Measurements from ENCODE around the gene MCTP1. TPM values are rescaled to one million over a fixed set of nuclear protein-coding genes. Genes with fewer than 3 reads are reported as not detected.

MCTP1 gene
- total RNA-seq, 1 experiment from 2014 or later = 0.44 TPM

DNA sequence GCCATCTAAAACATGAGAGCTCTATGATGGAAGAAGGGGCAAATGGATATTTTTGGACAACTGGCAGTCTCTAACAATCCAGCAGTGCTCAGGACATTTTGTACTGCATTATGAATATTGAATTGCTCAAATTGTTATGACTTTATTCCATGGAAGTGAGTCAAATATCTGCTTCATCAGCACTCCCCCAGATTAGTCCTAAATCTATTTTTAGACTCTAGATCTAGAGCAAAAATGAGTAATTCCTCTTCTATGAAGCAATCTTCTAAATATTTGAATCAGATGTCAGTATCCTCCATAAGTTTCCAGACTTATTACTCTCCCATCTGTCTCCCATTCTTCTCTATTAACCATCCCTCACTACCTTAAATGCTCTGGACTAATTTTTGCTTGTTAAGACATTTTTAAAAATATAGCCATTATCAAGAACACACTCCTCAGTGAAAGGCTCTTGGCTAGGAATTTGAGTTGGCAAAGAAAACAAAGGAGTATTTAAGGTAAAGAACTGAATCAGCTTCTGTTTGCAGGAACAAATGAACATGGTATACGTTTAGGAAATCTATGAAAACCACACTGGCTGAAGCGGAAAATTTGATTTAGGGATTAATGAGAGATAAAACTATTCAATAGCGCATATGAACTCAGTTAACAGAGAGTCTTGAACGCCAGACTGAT lies 300.9 kb downstream of the MCTP1 start:
- Histone ChIP-seq H4K20me1 (ENCODE audit: insufficient read depth) (no peaks in the 10 kb centered on the region), H3K4me3 (replicated peaks in 1 of 2; ENCODE audit: low read depth in 1 of 2, low read length in 2 of 2) (no peak overlapping the region), H3K9me2 (ENCODE audit: insufficient read depth) (no peaks in the 10 kb centered on the region), H3K36me3 (ENCODE audit: control insufficient read depth in 1 of 2, insufficient read depth in 2 of 2, low read length in 2 of 2) (no peaks in the 10 kb centered on the region), H3K9me3 (ENCODE audit: control insufficient read depth in 1 of 2, insufficient read depth in 1 of 2, low read depth in 1 of 2, low read length in 2 of 2) (no peaks in the 10 kb centered on the region), H3K9ac (ENCODE audit: low read length) (no peak overlapping the region), H3K27me3 (ENCODE audit: insufficient read depth, low read length) (no peaks in the 10 kb centered on the region), H3K27ac (ENCODE audit: low read depth, low read length) (no peak overlapping the region), H2AFZ (ENCODE audit: low read depth, low read length, poor library complexity, severe bottlenecking) (no peak overlapping the region), H3K4me1 (ENCODE audit: control insufficient read depth in 1 of 2, insufficient read depth in 2 of 2, low read length in 2 of 2) (no peaks in the 10 kb centered on the region), H3K4me2 (ENCODE audit: low read length) (no peak overlapping the region), H3K79me2 (ENCODE audit: insufficient read depth, low read length) (no peaks in the 10 kb centered on the region)
- TF ChIP-seq POLR2A (IDR thresholded peaks at IDR 0.05; ENCODE audit: borderline replicate concordance, extremely low read depth, insufficient read depth, insufficient read length) (no peak), FOSL1 (IDR thresholded peaks at IDR 0.05; ENCODE audit: low read depth) (no peak), SRF (IDR thresholded peaks at IDR 0.05; ENCODE audit: low read depth) (no peak), YY1 (IDR thresholded peaks at IDR 0.05; ENCODE audit: extremely low read depth, insufficient replicate concordance, low read depth, low read length) (no peak), ZNF274 (IDR thresholded peaks at IDR 0.05; ENCODE audit: low read depth, low read length) (no peak), CEBPB (IDR thresholded peaks at IDR 0.05; ENCODE audit: low read depth) (no peak)
- TF ChIP-seq, protein P1, sequence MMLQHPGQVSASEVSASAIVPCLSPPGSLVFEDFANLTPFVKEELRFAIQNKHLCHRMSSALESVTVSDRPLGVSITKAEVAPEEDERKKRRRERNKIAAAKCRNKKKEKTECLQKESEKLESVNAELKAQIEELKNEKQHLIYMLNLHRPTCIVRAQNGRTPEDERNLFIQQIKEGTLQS (IDR thresholded peaks at IDR 0.05) = no peak
- TF ChIP-seq, protein P2, sequence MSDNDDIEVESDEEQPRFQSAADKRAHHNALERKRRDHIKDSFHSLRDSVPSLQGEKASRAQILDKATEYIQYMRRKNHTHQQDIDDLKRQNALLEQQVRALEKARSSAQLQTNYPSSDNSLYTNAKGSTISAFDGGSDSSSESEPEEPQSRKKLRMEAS (IDR thresholded peaks at IDR 0.05) = no peak
- TF ChIP-seq, protein P3, sequence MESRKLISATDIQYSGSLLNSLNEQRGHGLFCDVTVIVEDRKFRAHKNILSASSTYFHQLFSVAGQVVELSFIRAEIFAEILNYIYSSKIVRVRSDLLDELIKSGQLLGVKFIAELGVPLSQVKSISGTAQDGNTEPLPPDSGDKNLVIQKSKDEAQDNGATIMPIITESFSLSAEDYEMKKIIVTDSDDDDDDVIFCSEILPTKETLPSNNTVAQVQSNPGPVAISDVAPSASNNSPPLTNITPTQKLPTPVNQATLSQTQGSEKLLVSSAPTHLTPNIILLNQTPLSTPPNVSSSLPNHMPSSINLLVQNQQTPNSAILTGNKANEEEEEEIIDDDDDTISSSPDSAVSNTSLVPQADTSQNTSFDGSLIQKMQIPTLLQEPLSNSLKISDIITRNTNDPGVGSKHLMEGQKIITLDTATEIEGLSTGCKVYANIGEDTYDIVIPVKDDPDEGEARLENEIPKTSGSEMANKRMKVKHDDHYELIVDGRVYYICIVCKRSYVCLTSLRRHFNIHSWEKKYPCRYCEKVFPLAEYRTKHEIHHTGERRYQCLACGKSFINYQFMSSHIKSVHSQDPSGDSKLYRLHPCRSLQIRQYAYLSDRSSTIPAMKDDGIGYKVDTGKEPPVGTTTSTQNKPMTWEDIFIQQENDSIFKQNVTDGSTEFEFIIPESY (IDR thresholded peaks at IDR 0.05; ENCODE audit: extremely low read depth, insufficient replicate concordance, low read length) = no peak
- no peak for DNase-seq (ENCODE audit: low read depth, low spot score)
- intact Hi-C loops (cut with micrococcal nuclease) = no loop called here
- ChIA-PET RAD21 (ENCODE audit: low non-redundant PET in 1 of 2, low total read pairs in 2 of 2, uncharacterized antibody in 2 of 2, unreplicated experiment in 2 of 2) (no interaction called here), CTCF (no interaction called here), POLR2A (no interaction called here)
- ATAC-seq = no peak
- BruUV-seq (replicated peaks) = no TSS peak

Data from HCT116 (cell line).